CD14-positive monocyte (primary cell): ENCODE data around the gene NAA60. TPM values are rescaled to one million over a fixed set of nuclear protein-coding genes. Genes with fewer than 3 reads are reported as not detected.

Experiments
- DNase-seq, 3 donors: peaks; one replicate each; pipeline ENCODE4 v3.0.0-alpha.2; 2011 to 2022
- H2AFZ ChIP-seq: 2 replicates; pipeline ENCODE4 v1.6.0; 2012; ENCODE audit warnings: mild to moderate bottlenecking, low read depth, low read length, inconsistent platforms; ENCODE audit not compliant: insufficient read depth, poor library complexity, severe bottlenecking
- H3K27ac ChIP-seq, 2 donors: 1 replicate in 1 of 2; 2 replicates in 1 of 2; pipeline ENCODE4 v1.5.1; 2012 to 2013; ENCODE audit warnings: low read length in 2 of 2, control low read depth in 1 of 2, inconsistent platforms in 1 of 2, low read depth in 1 of 2, mild to moderate bottlenecking in 1 of 2
- H3K27me3 ChIP-seq, 2 donors: one replicate each; pipeline versions ENCODE4 v1.6.0 to v1.6.1; 2011 to 2013; ENCODE audit warnings: low read length in 2 of 2; ENCODE audit not compliant: control insufficient read depth in 2 of 2, insufficient read depth in 2 of 2
- H3K36me3 ChIP-seq, 2 donors: replicated peaks in 1 of 2; 1 replicate in 1 of 2; 2 replicates in 1 of 2; pipeline versions ENCODE4 v1.5.1 to v1.6.1; 2012 to 2013; ENCODE audit warnings: low read length in 2 of 2, control low read depth in 1 of 2, inconsistent platforms in 1 of 2, mild to moderate bottlenecking in 1 of 2; ENCODE audit not compliant: insufficient read depth in 2 of 2, control insufficient read depth in 1 of 2
- H3K4me1 ChIP-seq, 2 donors: 1 replicate in 1 of 2; 2 replicates in 1 of 2; pipeline versions ENCODE4 v1.5.1 to v1.6.1; 2012 to 2013; ENCODE audit warnings: low read length in 2 of 2, control low read depth in 1 of 2, inconsistent platforms in 1 of 2, mild to moderate bottlenecking in 1 of 2, moderate library complexity in 1 of 2; ENCODE audit not compliant: insufficient read depth in 2 of 2, control insufficient read depth in 1 of 2
- H3K4me2 ChIP-seq: replicated peaks from 2 replicates; pipeline ENCODE3; 2012; ENCODE audit warnings: low read length, moderate library complexity, mild to moderate bottlenecking; ENCODE audit not compliant: poor library complexity, severe bottlenecking; ENCODE audit errors: extremely low read depth
- H3K4me3 ChIP-seq, 3 experiments: fragments of 200-600 bp in 1 of 3; sonication (generic) in 1 of 3; replicated peaks in 1 of 3; 1 replicate in 2 of 3; 2 replicates in 1 of 3; pipeline ENCODE4 v1.5.1; 2011 to 2013; ENCODE audit warnings: low read length in 3 of 3, mild to moderate bottlenecking in 3 of 3, control low read depth in 2 of 3, low read depth in 2 of 3, inconsistent platforms in 1 of 3, moderate library complexity in 1 of 3
- H3K79me2 ChIP-seq: 2 replicates; pipeline ENCODE4 v1.6.0; 2012; ENCODE audit warnings: mild to moderate bottlenecking, control low read depth, inconsistent platforms, low read length, moderate library complexity; ENCODE audit not compliant: insufficient read depth
- H3K9ac ChIP-seq: 2 replicates; pipeline ENCODE4 v1.6.0; 2017; ENCODE audit warnings: low read length, mild to moderate bottlenecking; ENCODE audit not compliant: insufficient read depth, poor library complexity, severe bottlenecking
- H3K9me3 ChIP-seq, 2 donors: replicated peaks in 1 of 2; 1 replicate in 1 of 2; 2 replicates in 1 of 2; pipeline versions ENCODE4 v1.5.1 to v1.6.1; 2012 to 2013; ENCODE audit warnings: low read length in 2 of 2, control low read depth in 1 of 2; ENCODE audit not compliant: control insufficient read depth in 1 of 2, insufficient read depth in 1 of 2
- H4K20me1 ChIP-seq: 2 replicates; pipeline ENCODE4 v1.6.0; 2012; ENCODE audit warnings: mild to moderate bottlenecking, low read length, control low read depth, moderate library complexity; ENCODE audit not compliant: insufficient read depth
- H3K27ac Mint-ChIP-seq, 7 donors: one replicate each; pipeline ENCODE4 v1.8.0; 2020; ENCODE audit warnings: mild to moderate bottlenecking in 7 of 7, mixed read lengths in 7 of 7, moderate library complexity in 6 of 7, inconsistent platforms in 2 of 7
- H3K27me3 Mint-ChIP-seq, 3 donors: one replicate each; pipeline ENCODE4 v1.8.0; 2021 to 2022; ENCODE audit warnings: low read depth in 3 of 3, mild to moderate bottlenecking in 3 of 3, mixed read lengths in 3 of 3, moderate library complexity in 3 of 3, inconsistent platforms in 1 of 3
- H3K36me3 Mint-ChIP-seq, 2 donors: one replicate each; pipeline ENCODE4 v1.8.0; 2020; ENCODE audit warnings: mixed read lengths in 2 of 2, inconsistent platforms in 1 of 2, mild to moderate bottlenecking in 1 of 2
- H3K4me1 Mint-ChIP-seq: one replicate; pipeline ENCODE4 v1.8.0; 2020; ENCODE audit warnings: mild to moderate bottlenecking, mixed read lengths
- H3K4me3 Mint-ChIP-seq, 2 donors: one replicate each; pipeline ENCODE4 v1.8.0; 2020; ENCODE audit warnings: mild to moderate bottlenecking in 2 of 2, mixed read lengths in 2 of 2, moderate library complexity in 1 of 2
- H3K9me3 Mint-ChIP-seq, 7 donors: one replicate each; pipeline ENCODE4 v1.8.0; 2020 to 2022; ENCODE audit warnings: mixed read lengths in 7 of 7, mild to moderate bottlenecking in 6 of 7, moderate library complexity in 6 of 7, inconsistent platforms in 2 of 7
- WGBS: methylation state at CpG from one replicate; pipeline ENCODE4 v1.1.5; 2013; ENCODE audit warnings: missing lambda C conversion rate; ENCODE audit not compliant: insufficient coverage; 5-methylcytosine and 5-hydroxymethylcytosine counted together
- intact Hi-C, 2 donors: fragments of 100-400 bp; cut with micrococcal nuclease; formaldehyde crosslinking; loops; one replicate each; pipeline versions ENCODE4 v1.15.0 to v1.15.1; 2023
- polyA plus RNA-seq, 3 donors: library from polyadenylated mRNA; depleted of rRNA in 1 of 3; unstranded in 2 of 3; stranded (reverse) in 1 of 3; fragments of 300-500 nt in 2 of 3; fragments of >200 nt in 1 of 3; fragmentation: Illumina TruSeq in 2 of 3; gene quantifications; 1 replicate in 2 of 3; 2 replicates in 1 of 3; pipeline ENCODE4 v1.2.3, GENCODE V29; 2012 to 2021
- small RNA-seq: library from RNA; depleted of rRNA; stranded (forward); fragments of <200 nt; gene quantifications from one replicate; pipeline ENCODE3, GENCODE V24; 2012; ENCODE audit warnings: low read depth; ENCODE audit not compliant: insufficient read length
- TF ChIP-seq, protein P1 (sequence below): fragments of 200-600 bp; IDR thresholded peaks from one replicate; pipeline ENCODE4 v1.8.0; 2022; ENCODE audit warnings: antibody characterized with exemption, mild to moderate bottlenecking

NAA60 gene
- polyA plus RNA-seq, 3 donors, result 19.5 to 48.8 (median 29.7) TPM

GRCh38 chr16:3536271-3536731 is 92.8 kb downstream of the NAA60 start:
- H3K36me3 ChIP-seq, result peaks cover 0 to 19% of the 10 kb centered on the region in 2 donors
- 95% methylated on average over 2 of the region's 3 CpGs for WGBS

More at GRCh38 chr16:3536271-3536731, 92.8 kb downstream of the NAA60 start:
- Mint-ChIP-seq H3K9me3 (no peaks in the 10 kb centered on the region), H3K27ac (no peak overlapping the region), H3K4me3 (no peak overlapping the region), H3K36me3 (peaks cover 20 to 21% of the 10 kb centered on the region in 2 donors), H3K27me3 (no peaks in the 10 kb centered on the region), H3K4me1 (no peaks in the 10 kb centered on the region)
- TF ChIP-seq, protein P1, sequence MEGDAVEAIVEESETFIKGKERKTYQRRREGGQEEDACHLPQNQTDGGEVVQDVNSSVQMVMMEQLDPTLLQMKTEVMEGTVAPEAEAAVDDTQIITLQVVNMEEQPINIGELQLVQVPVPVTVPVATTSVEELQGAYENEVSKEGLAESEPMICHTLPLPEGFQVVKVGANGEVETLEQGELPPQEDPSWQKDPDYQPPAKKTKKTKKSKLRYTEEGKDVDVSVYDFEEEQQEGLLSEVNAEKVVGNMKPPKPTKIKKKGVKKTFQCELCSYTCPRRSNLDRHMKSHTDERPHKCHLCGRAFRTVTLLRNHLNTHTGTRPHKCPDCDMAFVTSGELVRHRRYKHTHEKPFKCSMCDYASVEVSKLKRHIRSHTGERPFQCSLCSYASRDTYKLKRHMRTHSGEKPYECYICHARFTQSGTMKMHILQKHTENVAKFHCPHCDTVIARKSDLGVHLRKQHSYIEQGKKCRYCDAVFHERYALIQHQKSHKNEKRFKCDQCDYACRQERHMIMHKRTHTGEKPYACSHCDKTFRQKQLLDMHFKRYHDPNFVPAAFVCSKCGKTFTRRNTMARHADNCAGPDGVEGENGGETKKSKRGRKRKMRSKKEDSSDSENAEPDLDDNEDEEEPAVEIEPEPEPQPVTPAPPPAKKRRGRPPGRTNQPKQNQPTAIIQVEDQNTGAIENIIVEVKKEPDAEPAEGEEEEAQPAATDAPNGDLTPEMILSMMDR, result no peak
- Histone ChIP-seq H3K27ac (no peak overlapping the region), H3K9me3 (no peaks in the 10 kb centered on the region), H3K4me2 (no peak overlapping the region), H2AFZ (no peak overlapping the region), H3K79me2 (no peaks in the 10 kb centered on the region), H4K20me1 (no peaks in the 10 kb centered on the region), H3K4me3 (no peak overlapping the region), H3K4me1 (no peaks in the 10 kb centered on the region), H3K27me3 (no peaks in the 10 kb centered on the region), H3K9ac (no peak overlapping the region)
- intact Hi-C loops, result no loop called here
- DNase-seq, result no peak

Small RNA genes lying within 50 kb of the gene (small RNA-seq; reads per million reads assigned to genes)
- not detected for gene MIR6126

Other genes with a start within 250 kb of the NAA60 start
- gene ZNF200, start 208.5 kb upstream of the NAA60 start, polyA plus RNA-seq, result 1 to 10 TPM; 2.0 to 2.8 (median 2.5) TPM
- gene MEFV, start 187.0 kb upstream of the NAA60 start, polyA plus RNA-seq, result 10 to 100 TPM; 37.7 to 78.0 (median 73.2) TPM
- gene ZNF263, start 160.2 kb upstream of the NAA60 start, polyA plus RNA-seq, result 10 to 100 TPM; 11.5 to 21.5 (median 13.1) TPM
- 1 to 10 TPM in 1 of 3 donors, under 1 TPM in 2; 0.32 to 1.4 (median 0.64) TPM for gene TIGD7, start 138.2 kb upstream of the NAA60 start, polyA plus RNA-seq
- gene ZNF75A, start 138.2 kb upstream of the NAA60 start, polyA plus RNA-seq, result 10 to 100 TPM in 1 of 3 donors, 1 to 10 TPM in 2; 2.3 to 10.2 (median 2.8) TPM
- gene OR2C1, start 87.8 kb upstream of the NAA60 start, polyA plus RNA-seq, result under 1 TPM in 1 of 3 donors, not detected in 2; 0.12 TPM
- 1 to 10 TPM; 5.7 to 7.7 (median 7.2) TPM for gene ZSCAN32, start 42.7 kb upstream of the NAA60 start, polyA plus RNA-seq
- 1 to 10 TPM; 2.5 to 5.6 (median 4.9) TPM for gene ZNF174, start 42.5 kb upstream of the NAA60 start, polyA plus RNA-seq
- 1 to 10 TPM in 1 of 3 donors, under 1 TPM in 2; 0.80 to 1.0 (median 0.98) TPM for gene ZNF597, start 176 bp upstream of the NAA60 start, polyA plus RNA-seq
- gene C16orf90, start 51.8 kb downstream of the NAA60 start, polyA plus RNA-seq, result not detected
- gene CLUAP1, start 57.3 kb downstream of the NAA60 start, polyA plus RNA-seq, result 1 to 10 TPM; 1.9 to 5.9 (median 5.6) TPM
- under 1 TPM; 0.03 to 0.07 (median 0.06) TPM for gene NLRC3, start 133.7 kb downstream of the NAA60 start, polyA plus RNA-seq
- 1 to 10 TPM in 1 of 3 donors, under 1 TPM in 2; 0.12 to 2.4 (median 0.71) TPM for gene SLX4, start 167.9 kb downstream of the NAA60 start, polyA plus RNA-seq
- gene DNASE1, start 211.0 kb downstream of the NAA60 start, polyA plus RNA-seq, result 10 to 100 TPM in 1 of 3 donors, 1 to 10 TPM in 1, not detected in 1; 1.5 to 21.1 TPM